Raji (cell line): ENCODE measurements around the gene BCL2L14.

ENCODE experiments used
- POLR2A ChIP-seq: IDR thresholded peaks from 2 replicates; pipeline ENCODE4 v1.6.1; 2011; ENCODE audit warnings: low read depth, low read length, control low read depth; ENCODE audit not compliant: insufficient read depth

The BCL2L14 gene

GRCh38 chr12:12070674-12071656, at the start of gene BCL2L14:
BCL2L14 (plus strand) TSS chr12:12070939; CDS start chr12:12079306, 8,367 bp downstream.
- no peak for TF ChIP-seq POLR2A

GRCh38 chr12:12022306-12022936, 48.3 kb upstream of the BCL2L14 start:
- TF ChIP-seq POLR2A = no peak

GRCh38 chr12:12023456-12023855, 47.3 kb upstream of the BCL2L14 start:
- TF ChIP-seq POLR2A = no peak

- TF ChIP-seq POLR2A = no peak; the same call in 1 of the 2 replicates
Observed at GRCh38 chr12:12024911-12025682, 45.6 kb upstream of the BCL2L14 start.

GRCh38 chr12:12025799-12026386, 44.8 kb upstream of the BCL2L14 start:
- TF ChIP-seq POLR2A = no peak

GRCh38 chr12:12028668-12029402, 41.9 kb upstream of the BCL2L14 start:
- TF ChIP-seq POLR2A = no peak

DNA sequence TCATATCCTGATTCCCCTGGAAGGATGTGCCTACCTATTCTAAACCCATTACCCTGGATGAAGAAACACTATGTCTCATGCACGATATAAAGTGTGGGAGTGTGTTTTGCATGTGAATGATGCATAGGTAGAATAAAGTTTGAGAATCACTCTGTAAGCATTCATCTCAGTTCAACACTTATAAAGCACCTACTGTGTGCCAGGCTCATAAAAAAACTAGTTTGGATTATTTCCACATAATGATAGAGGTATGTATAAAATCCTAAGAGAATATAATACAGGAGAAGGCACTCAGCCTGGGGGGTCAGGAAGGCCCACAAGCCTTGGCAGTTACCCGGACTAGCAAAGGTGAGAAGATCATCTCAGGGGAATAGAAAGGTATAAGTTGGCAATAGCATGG, 41.1 kb upstream of the BCL2L14 start:
- no peak for TF ChIP-seq POLR2A

GRCh38 chr12:12032260-12032791, 38.4 kb upstream of the BCL2L14 start:
- no peak for TF ChIP-seq POLR2A

GRCh38 chr12:12032851-12033797, 37.6 kb upstream of the BCL2L14 start:
- TF ChIP-seq POLR2A = no peak

GRCh38 chr12:12033824-12034223, 36.9 kb upstream of the BCL2L14 start:
- no peak for TF ChIP-seq POLR2A

DNA sequence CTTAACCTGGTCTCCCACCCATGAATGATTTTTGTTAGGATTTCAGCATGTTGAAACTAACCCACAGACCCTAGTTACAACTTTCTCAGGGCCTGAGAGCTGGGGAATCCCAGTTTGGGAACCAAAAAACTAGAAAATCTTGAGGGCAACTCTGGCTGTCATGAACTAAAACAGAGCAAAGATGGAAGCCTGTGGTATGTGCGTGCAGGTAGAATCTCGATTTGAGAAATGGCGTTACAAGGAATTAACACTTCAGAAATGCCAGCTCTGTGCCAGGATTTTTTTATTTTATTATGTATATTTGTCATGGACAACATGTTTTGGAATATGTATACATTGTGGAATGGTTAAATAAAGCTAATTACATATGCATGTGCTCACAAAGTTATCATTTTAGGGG, 36.4 kb upstream of the BCL2L14 start:
- TF ChIP-seq POLR2A = no peak

DNA sequence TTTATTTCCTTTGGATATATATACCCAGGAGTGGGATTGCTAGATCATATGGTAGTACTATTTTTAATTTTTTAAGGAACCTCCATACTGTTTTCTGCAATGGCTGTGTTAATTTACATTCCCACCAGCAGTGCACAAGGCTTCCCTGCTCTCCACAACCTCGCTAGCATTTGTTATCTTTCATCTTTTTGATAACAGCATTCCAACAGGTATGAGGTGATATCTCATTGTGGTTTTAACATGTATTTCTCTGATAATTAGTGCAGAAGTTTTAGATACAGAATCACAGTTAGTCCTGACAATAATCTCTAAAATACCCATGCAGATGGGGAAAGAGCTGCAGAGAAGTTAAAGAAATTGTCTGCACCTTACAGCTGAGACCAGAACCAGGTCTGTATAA, 35.5 kb upstream of the BCL2L14 start:
- no peak for TF ChIP-seq POLR2A

DNA sequence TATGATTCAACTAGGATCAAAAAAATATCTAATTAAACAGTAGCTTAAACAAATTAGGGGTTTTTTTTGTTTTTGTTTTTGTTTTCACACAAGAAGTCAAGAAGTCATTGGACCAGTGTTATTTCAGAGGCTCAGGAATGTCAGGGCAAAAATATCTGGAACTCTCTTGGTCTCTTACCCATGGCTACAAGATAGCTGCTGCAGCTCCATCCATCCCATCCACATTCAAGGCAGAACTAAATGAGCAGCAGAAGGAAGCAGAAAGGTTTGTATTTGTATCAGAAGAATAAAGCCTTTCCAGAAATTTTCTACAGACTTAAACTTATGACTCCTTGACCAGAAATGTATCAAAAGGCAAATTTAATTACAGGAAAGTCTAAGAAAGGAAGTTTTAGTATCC, 33.8 kb upstream of the BCL2L14 start:
- TF ChIP-seq POLR2A = no peak
